ENCODE measurements around the gene DGKZ. TPM values are rescaled to one million over a fixed set of nuclear protein-coding genes. Genes with fewer than 3 reads are reported as not detected.
"Not testable (repeated sequence)": the region's sequence is repeated elsewhere in the genome, so short reads cannot be mapped to it uniquely, and the experiment has no call there.

The DGKZ gene
- total and polyA plus RNA-seq, 12 donors = 12.4 to 160 (median 44.0) TPM

DNA sequence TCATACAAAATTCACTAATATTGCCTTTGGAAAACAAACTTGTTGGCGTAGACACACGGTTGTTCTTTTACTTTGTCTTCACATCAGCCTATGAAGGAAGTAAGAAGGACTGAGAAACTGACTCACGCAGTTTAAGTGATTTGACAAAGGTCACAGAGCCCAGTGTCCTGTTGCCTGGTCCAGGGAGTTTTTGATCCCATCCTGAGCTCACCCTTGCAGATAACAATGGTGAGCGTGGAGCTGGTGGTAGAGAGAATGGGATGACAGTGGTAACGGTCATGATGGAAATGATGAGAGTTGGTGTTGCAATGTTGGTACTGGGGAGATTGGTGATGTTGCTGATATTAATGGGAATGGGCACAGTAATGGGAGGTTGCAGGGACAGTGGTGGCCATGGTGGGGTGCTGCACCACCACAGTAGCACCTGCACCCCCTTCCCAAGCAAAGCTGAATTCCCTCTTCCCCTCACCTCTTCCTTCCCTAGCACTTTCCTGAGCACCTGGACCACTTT is 47.8 kb upstream of the DGKZ start:
- WGBS, 4 donors = 31 to 58% (median 53%) methylated on average over 4 to 5 of the region's 5 CpGs
- intact Hi-C loops (cut with DNase I) = no loop called here

DNA sequence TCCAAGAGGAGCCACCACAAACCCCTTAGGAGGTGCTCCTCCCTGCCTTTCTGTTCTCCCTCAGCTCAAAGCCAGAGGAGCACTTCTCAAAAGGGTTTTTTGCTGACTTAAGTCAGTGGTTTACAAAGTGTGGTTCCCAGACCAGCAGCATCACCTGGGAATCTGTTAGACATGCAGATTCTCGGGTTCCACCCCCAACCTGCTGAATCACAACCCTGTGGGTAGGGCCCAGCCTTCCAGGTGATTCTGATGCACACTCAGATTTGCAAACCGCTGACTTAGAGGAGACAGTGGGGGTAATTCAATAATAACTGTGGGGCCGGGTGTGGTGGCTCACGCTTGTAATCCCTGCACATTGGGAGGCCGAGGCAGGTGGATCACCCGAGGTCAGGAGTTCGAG is 47.0 kb upstream of the DGKZ start:
- no peak overlapping the region for H3K4me3 ChIP-seq
- TF ChIP-seq CTCF (IDR thresholded peaks at IDR 0.05) (no peak), POLR2A (IDR thresholded peaks at IDR 0.05) (no peak)
- intact Hi-C loops (cut with DNase I) = no loop called here

More for the DNA sequence above, 47.8 kb upstream of the DGKZ start:
- Histone ChIP-seq H3K27me3 (no peaks in the 10 kb centered on the region), H3K9me3 (replicated peaks in 1 of 3) (no peaks in the 10 kb centered on the region), H3K4me1 (replicated peaks in 1 of 2) (peaks cover 40% of the 10 kb centered on the region in 2 donors), H3K4me3 (no peak overlapping the region), H3K27ac (peak overlapping the region in 4 of 5 donors; percentile 22 to 84 (median 56)), H3K36me3 (replicated peaks in 1 of 2) (no peaks in the 10 kb centered on the region)
- no peak for TF ChIP-seq CTCF (IDR thresholded peaks at IDR 0.05)
- TF ChIP-seq POLR2A (IDR thresholded peaks at IDR 0.05) = no peak
- DNase-seq = no peak

GRCh38 chr11:46302866-46303265 is 44.4 kb upstream of the DGKZ start:
- TF ChIP-seq CTCF (IDR thresholded peaks at IDR 0.05) (no peak), POLR2A (IDR thresholded peaks at IDR 0.05) (no peak)
- H3K4me3 ChIP-seq = no peak overlapping the region
- no peaks in the 10 kb centered on the region for H3K9me3 ChIP-seq (replicated peaks in 1 of 3)
- no peak for DNase-seq
- no peaks in the 10 kb centered on the region for H3K27me3 ChIP-seq
- H3K4me1 ChIP-seq (replicated peaks in 1 of 2) = peaks cover 15 to 17% of the 10 kb centered on the region in 2 donors
- WGBS, 4 donors = 73 to 87% (median 81%) methylated on average over 7 of the region's 7 CpGs
- intact Hi-C loops (cut with DNase I) = no loop called here
- no peak overlapping the region for H3K27ac ChIP-seq
- no peaks in the 10 kb centered on the region for H3K36me3 ChIP-seq (replicated peaks in 1 of 2)

More for the DNA sequence above, 47.0 kb upstream of the DGKZ start:
- H3K27ac ChIP-seq = peak overlapping the region in 3 of 5 donors; percentile 34 to 84 (median 78)
- H3K27me3 ChIP-seq = no peaks in the 10 kb centered on the region
- no peaks in the 10 kb centered on the region for H3K9me3 ChIP-seq (replicated peaks in 1 of 3)
- 93 to 97% (median 93%) methylated on average over 6 to 7 of the region's 7 CpGs for WGBS, 4 donors
- DNase-seq = no peak
- H3K36me3 ChIP-seq (replicated peaks in 1 of 2) = no peaks in the 10 kb centered on the region
- peaks cover 32 to 33% of the 10 kb centered on the region in 2 donors for H3K4me1 ChIP-seq (replicated peaks in 1 of 2)

DNA sequence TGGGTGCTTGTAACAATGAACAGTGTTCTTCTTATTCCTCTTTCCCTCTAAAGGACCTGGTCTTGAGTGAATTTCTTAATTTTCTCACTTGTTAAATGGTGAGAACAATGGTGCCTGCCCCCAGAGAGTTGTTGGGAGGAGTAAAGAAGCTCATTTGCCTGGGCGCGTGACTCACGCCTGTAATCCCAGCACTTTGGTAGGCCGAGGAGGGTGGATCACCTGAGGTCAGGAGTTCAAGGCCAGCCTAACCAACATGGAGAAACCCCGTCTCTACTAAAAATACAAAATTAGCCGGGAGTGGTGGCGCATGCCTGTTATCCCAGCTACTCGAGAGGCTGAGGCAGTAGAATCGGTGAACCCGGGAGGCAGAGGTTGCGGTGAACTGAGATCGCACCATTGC is 43.2 kb upstream of the DGKZ start:
- H3K27me3 ChIP-seq; H3K9me3 ChIP-seq (replicated peaks in 1 of 3); H3K4me1 ChIP-seq (replicated peaks in 1 of 2); H3K36me3 ChIP-seq (replicated peaks in 1 of 2); H3K4me3 ChIP-seq; DNase-seq; intact Hi-C loops (cut with DNase I); H3K27ac ChIP-seq: not testable (repeated sequence)
- 87 to 89% (median 88%) methylated on average over 12 of the region's 12 CpGs for WGBS, 4 donors

DNA sequence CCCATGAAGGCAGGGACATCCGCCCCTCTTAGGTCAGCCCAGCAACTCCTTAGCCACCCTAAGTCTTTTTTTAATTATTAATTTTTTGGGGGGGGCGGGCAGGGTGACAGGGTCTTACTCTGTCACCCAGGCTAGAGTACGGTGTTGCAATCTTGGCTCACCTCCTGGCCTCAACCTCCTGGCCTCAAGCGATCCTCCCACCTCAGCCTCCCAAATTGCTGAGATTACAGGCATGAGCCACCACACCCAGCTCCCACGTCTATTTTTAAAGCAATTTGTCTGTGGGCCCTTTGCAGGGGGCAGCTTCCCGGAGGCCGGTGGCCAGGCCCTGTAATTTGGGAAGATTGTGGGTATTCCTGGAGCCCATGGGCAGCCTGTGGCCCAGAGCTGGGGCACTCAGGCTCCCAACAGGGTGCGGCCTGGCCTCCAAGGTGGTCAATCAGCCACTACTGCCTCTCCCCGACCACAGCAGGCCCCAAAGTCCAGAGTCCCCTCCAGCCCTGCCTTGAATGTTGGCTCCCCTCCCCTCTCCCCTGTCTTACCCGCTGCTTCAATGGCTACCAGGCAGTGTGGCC is 42.6 kb upstream of the DGKZ start:
- H3K27ac ChIP-seq = no peak overlapping the region
- 91 to 95% (median 93%) methylated on average over 9 to 10 of the region's 10 CpGs for WGBS, 4 donors
- no peak overlapping the region for H3K4me3 ChIP-seq
- H3K4me1 ChIP-seq (replicated peaks in 1 of 2) = peaks cover 0 to under 1% of the 10 kb centered on the region in 2 donors
- TF ChIP-seq POLR2A (IDR thresholded peaks at IDR 0.05) (no peak), CTCF (IDR thresholded peaks at IDR 0.05) (no peak)
- H3K36me3 ChIP-seq (replicated peaks in 1 of 2) = no peaks in the 10 kb centered on the region
- intact Hi-C loops (cut with DNase I) = loop anchor here in 1 of 2 donors (5.0 kb wide), 1 partner anchor 57 kb away; no protein-coding TSS in a partner anchor
- no peak for DNase-seq
- no peaks in the 10 kb centered on the region for H3K9me3 ChIP-seq (replicated peaks in 1 of 3)
- H3K27me3 ChIP-seq = no peaks in the 10 kb centered on the region
